Limb (tissue), 2 donors: ENCODE data around the gene SCAMP4.
A peak's percentile ranks its signal among the peaks of the same experiment; 100 is the strongest.

ENCODE experiments used
- DNase-seq, 2 donors: peaks; one replicate each; pipeline ENCODE4 v3.0.0-alpha.2; 2016; ENCODE audit errors: extremely low spot score in 2 of 2

Gene SCAMP4

GRCh38 chr19:1905110-1905862 lies at the start of gene SCAMP4, which contains the start of gene ADAT3:
Gene SCAMP4 (plus strand): TSS chr19:1905399. CDS start chr19:1915020, 9,621 bp downstream.
Gene ADAT3 (plus strand): TSS chr19:1905399. CDS start chr19:1912048, 6,649 bp downstream.
- peak; percentile 99 for DNase-seq

GRCh38 chr19:1855828-1856255 lies 49.4 kb upstream of the SCAMP4 start:
- DNase-seq = no peak

GRCh38 chr19:1856345-1856697 lies 48.9 kb upstream of the SCAMP4 start:
- DNase-seq = no peak

- peak; percentile 54 to 81 for DNase-seq
Observed at GRCh38 chr19:1856698-1857603, 48.2 kb upstream of the SCAMP4 start.

- no peak for DNase-seq
Observed at GRCh38 chr19:1857648-1858326, 47.4 kb upstream of the SCAMP4 start.

- no peak for DNase-seq
Observed at GRCh38 chr19:1858412-1859081, 46.7 kb upstream of the SCAMP4 start.

GRCh38 chr19:1859331-1859781 lies 45.8 kb upstream of the SCAMP4 start:
- no peak for DNase-seq

- peak; percentile 87 for DNase-seq
Observed at GRCh38 chr19:1860042-1860775, 45.0 kb upstream of the SCAMP4 start.

- DNase-seq = no peak
Observed at GRCh38 chr19:1860821-1861598, 44.2 kb upstream of the SCAMP4 start.

- no peak for DNase-seq
Observed at GRCh38 chr19:1861599-1862031, 43.6 kb upstream of the SCAMP4 start.

GRCh38 chr19:1862068-1862423 lies 43.2 kb upstream of the SCAMP4 start:
- DNase-seq = no peak

- peak in 1 of 2 donors; percentile 78 for DNase-seq
Observed at GRCh38 chr19:1862424-1863327, 42.5 kb upstream of the SCAMP4 start.

- no peak for DNase-seq
Observed at GRCh38 chr19:1863328-1863637, 41.9 kb upstream of the SCAMP4 start, which contains the start of gene KLF16. Gene KLF16 (minus strand): TSS chr19:1863579. CDS start chr19:1863497, 82 bp downstream.

- peak; percentile 92 to 96 for DNase-seq
Observed at GRCh38 chr19:1863638-1864479, 41.3 kb upstream of the SCAMP4 start.

- DNase-seq = peak in 1 of 2 donors; percentile 81
Observed at GRCh38 chr19:1864480-1865171, 40.6 kb upstream of the SCAMP4 start.

- no peak for DNase-seq
Observed at GRCh38 chr19:1865172-1866010, 39.8 kb upstream of the SCAMP4 start.
